Neural cell (in vitro differentiated cells): ENCODE data around the gene PHACTR3. TPM values are rescaled to one million over a fixed set of nuclear protein-coding genes. Genes with fewer than 3 reads are reported as not detected.

ENCODE experiments used
- H2AFZ ChIP-seq: fragments of 200-600, 300-800 bp; sonication (generic), shearing (Covaris generic); 2 replicates; pipeline ENCODE4 v1.6.0; 2014; ENCODE audit warnings: low read depth, mild to moderate bottlenecking, antibody characterized with exemption, low read length, moderate library complexity
- H3F3A ChIP-seq: fragments of 200-600 bp; shearing (Covaris generic); 2 replicates; pipeline ENCODE4 v1.6.1; 2016; ENCODE audit warnings: mild to moderate bottlenecking, moderate library complexity, mixed read lengths, antibody characterized with exemption, low read length; ENCODE audit not compliant: insufficient read depth, poor library complexity, severe bottlenecking
- H3K27ac ChIP-seq: fragments of 200-600, 300-800 bp; sonication (generic), shearing (Covaris generic); 2 replicates; pipeline ENCODE4 v1.5.1; 2014; ENCODE audit warnings: mild to moderate bottlenecking, low read length, moderate library complexity
- H3K27me3 ChIP-seq: fragments of 300-800, 200-600 bp; sonication (generic), shearing (Covaris generic); 2 replicates; pipeline ENCODE4 v1.6.0; 2014; ENCODE audit warnings: mild to moderate bottlenecking, low read depth, low read length, moderate library complexity; ENCODE audit not compliant: insufficient read depth
- H3K36me3 ChIP-seq: fragments of 300-800, 200-600 bp; sonication (generic), shearing (Covaris generic); 2 replicates; pipeline ENCODE4 v1.5.1; 2014; ENCODE audit warnings: mild to moderate bottlenecking, antibody characterized with exemption, low read length, moderate library complexity; ENCODE audit not compliant: insufficient read depth
- H3K4me2 ChIP-seq: fragments of 300-800, 200-600 bp; sonication (generic), shearing (Covaris generic); 2 replicates; pipeline ENCODE4 v1.6.0; 2014; ENCODE audit warnings: mild to moderate bottlenecking, low read length
- H3K4me3 ChIP-seq: fragments of 300-800, 200-600 bp; sonication (generic), shearing (Covaris generic); 2 replicates; pipeline ENCODE4 v1.5.1; 2014; ENCODE audit warnings: mild to moderate bottlenecking, low read length, moderate library complexity
- H3K79me2 ChIP-seq: fragments of 200-600 bp; shearing (Covaris generic); replicated peaks from 2 replicates; pipeline ENCODE4 v1.6.0; 2014; ENCODE audit warnings: mild to moderate bottlenecking, low read length, moderate library complexity; ENCODE audit not compliant: insufficient read depth
- H3K9ac ChIP-seq: fragments of 300-800, 200-600 bp; sonication (generic), shearing (Covaris generic); 2 replicates; pipeline ENCODE4 v1.6.1; 2016; ENCODE audit warnings: mild to moderate bottlenecking, low read length, mixed read lengths
- H3K9me2 ChIP-seq: fragments of 200-600 bp; shearing (Covaris generic); 2 replicates; pipeline ENCODE4 v1.6.1; 2016; ENCODE audit warnings: mild to moderate bottlenecking, low read length, mixed read lengths; ENCODE audit not compliant: insufficient read depth
- H3K9me3 ChIP-seq: fragments of 200-600, 300-800 bp; sonication (generic), shearing (Covaris generic); 2 replicates; pipeline ENCODE4 v1.6.1; 2016; ENCODE audit warnings: mild to moderate bottlenecking, mixed run types, low read length, moderate library complexity, mixed read lengths
- H4K20me1 ChIP-seq: fragments of 200-600 bp; shearing (Covaris generic); 2 replicates; pipeline ENCODE4 v1.6.1; 2016; ENCODE audit warnings: mild to moderate bottlenecking, mixed run types; ENCODE audit not compliant: insufficient read depth
- CTCF ChIP-seq: fragments of 450-650 bp; IDR thresholded peaks from 2 replicates; pipeline ENCODE4 v1.5.1; 2014; ENCODE audit warnings: antibody characterized with exemption, mild to moderate bottlenecking, moderate library complexity; ENCODE audit not compliant: poor library complexity, severe bottlenecking
- EP300 ChIP-seq: fragments of 450-650 bp; conservative IDR thresholded peaks from 2 replicates; pipeline ENCODE4 v1.6.1; 2014; ENCODE audit warnings: antibody characterized with exemption, mild to moderate bottlenecking, moderate library complexity; ENCODE audit not compliant: poor library complexity, severe bottlenecking
- EZH2 ChIP-seq: fragments of 200-600, 300-800 bp; shearing (Covaris generic), sonication (generic); IDR thresholded peaks from 2 replicates; pipeline ENCODE4 v1.6.1; 2014; ENCODE audit warnings: antibody characterized with exemption, low read length, borderline replicate concordance, mild to moderate bottlenecking; ENCODE audit not compliant: insufficient read depth, poor library complexity, severe bottlenecking
- MXI1 ChIP-seq: fragments of 450-650 bp; conservative IDR thresholded peaks from 2 replicates; pipeline ENCODE4 v1.6.1; 2014; ENCODE audit warnings: antibody characterized with exemption, mild to moderate bottlenecking; ENCODE audit not compliant: poor library complexity, severe bottlenecking
- POLR2AphosphoS5 ChIP-seq: IDR thresholded peaks from 2 replicates; pipeline ENCODE4 v1.6.1; 2012
- RAD21 ChIP-seq: fragments of 450-650 bp; conservative IDR thresholded peaks from 2 replicates; pipeline ENCODE4 v1.6.1; 2014; ENCODE audit warnings: antibody characterized with exemption, mild to moderate bottlenecking, moderate library complexity
- REST ChIP-seq: IDR thresholded peaks from 2 replicates; pipeline ENCODE4 v1.6.1; 2012; ENCODE audit warnings: borderline replicate concordance
- SMC3 ChIP-seq: fragments of 450-650 bp; conservative IDR thresholded peaks from 2 replicates; pipeline ENCODE4 v1.6.1; 2014; ENCODE audit warnings: antibody characterized with exemption, mild to moderate bottlenecking, moderate library complexity; ENCODE audit not compliant: poor library complexity
- TAF1 ChIP-seq: IDR thresholded peaks from 2 replicates; pipeline ENCODE4 v1.6.1; 2012; ENCODE audit warnings: low read depth
- polyA plus RNA-seq: library from polyadenylated mRNA; depleted of rRNA; stranded (reverse); fragments of >200 nt; gene quantifications from 2 replicates; pipeline ENCODE4 v1.2.3, GENCODE V29; 2014

Gene PHACTR3
- polyA plus RNA-seq, 1 donor from 2014 or later: 1.3 TPM

GRCh38 chr20:59668926-59669850, 64.8 kb downstream of the PHACTR3 start:
- Histone ChIP-seq H3K9me3 (peaks cover 4% of the 10 kb centered on the region), H3K79me2 (no peaks in the 10 kb centered on the region), H3K4me3 (no peak overlapping the region), H3K27me3 (no peaks in the 10 kb centered on the region), H3K9ac (no peak overlapping the region), H3K9me2 (no peaks in the 10 kb centered on the region), H3F3A (no peaks in the 10 kb centered on the region), H4K20me1 (no peaks in the 10 kb centered on the region), H3K36me3 (no peaks in the 10 kb centered on the region), H3K4me2 (no peak overlapping the region), H3K27ac (no peak overlapping the region), H2AFZ (no peak overlapping the region)
- TF ChIP-seq TAF1 (no peak), SMC3 (no peak), EZH2 (no peak), EP300 (no peak), POLR2AphosphoS5 (no peak), CTCF (no peak), RAD21 (no peak), MXI1 (no peak), REST (no peak)

GRCh38 chr20:59670786-59671492, 66.6 kb downstream of the PHACTR3 start:
- H3K36me3 ChIP-seq: no peaks in the 10 kb centered on the region
- peaks cover 4% of the 10 kb centered on the region for H3K9me3 ChIP-seq
- H3K27ac ChIP-seq: no peak overlapping the region
- H3K9ac ChIP-seq: no peak overlapping the region
- H3F3A ChIP-seq: no peaks in the 10 kb centered on the region
- TF ChIP-seq MXI1 (no peak), REST (no peak), EP300 (no peak), POLR2AphosphoS5 (no peak), CTCF (no peak), EZH2 (no peak)
- H4K20me1 ChIP-seq: no peaks in the 10 kb centered on the region
- H3K9me2 ChIP-seq: no peaks in the 10 kb centered on the region
- H2AFZ ChIP-seq: no peak overlapping the region
- H3K79me2 ChIP-seq: no peaks in the 10 kb centered on the region
- no peak overlapping the region for H3K4me2 ChIP-seq
- H3K4me3 ChIP-seq: no peak overlapping the region
- no peaks in the 10 kb centered on the region for H3K27me3 ChIP-seq
